PC-3 (cell line): ENCODE measurements around the gene FBXO9. TPM values are rescaled to one million over a fixed set of nuclear protein-coding genes. Genes with fewer than 3 reads are reported as not detected.

Experiments used
- ATAC-seq: fragments of 200-7000 bp; cut with Tn5 transposase; 2 replicates; pipeline ENCODE4 v1.9.1; 2020; ENCODE audit warnings: mild to moderate bottlenecking, moderate library complexity
- BruUV-seq: library from RNA; stranded (reverse); fragments of 400-500 nt; replicated peaks from 2 replicates; lab custom pipeline; 2021; lab: Mats Ljungman, UMichigan
- CTCF ChIA-PET: fragments of 300-600 bp; sonication (Branson Sonifier 250); formaldehyde crosslinking; loops from one replicate; lab custom pipeline; 2022; ENCODE audit warnings: antibody characterized with exemption; lab: Charles Lee
- POLR2A ChIA-PET: fragments of 300-600 bp; sonication (Branson Sonifier 250); formaldehyde crosslinking; loops from one replicate; lab custom pipeline; 2022; ENCODE audit warnings: antibody characterized with exemption; ENCODE audit not compliant: unreplicated experiment; lab: Charles Lee
- DNase-seq: peaks from one replicate; pipeline ENCODE4 v3.0.0-alpha.2; 2015
- H2AFZ ChIP-seq: fragments of 300-600 bp; sonication (generic); 2 replicates; pipeline ENCODE4 v1.6.0; 2016; ENCODE audit warnings: antibody characterized with exemption, low read length
- H3F3A ChIP-seq: fragments of 300-600 bp; sonication (generic); one replicate; pipeline ENCODE4 v1.6.0; 2017; ENCODE audit warnings: antibody characterized with exemption, low read length, control low read depth, mild to moderate bottlenecking; ENCODE audit not compliant: unreplicated experiment
- H3K27ac ChIP-seq: fragments of 300-600 bp; sonication (generic); 2 replicates; pipeline ENCODE4 v1.5.1; 2016; ENCODE audit warnings: mild to moderate bottlenecking, low read length
- H3K27me3 ChIP-seq: fragments of 300-600 bp; sonication (generic); 2 replicates; pipeline ENCODE4 v1.6.1; 2016; ENCODE audit warnings: low read length, mixed read lengths
- H3K36me3 ChIP-seq: fragments of 300-600 bp; sonication (generic); 2 replicates; pipeline ENCODE4 v1.6.1; 2016; ENCODE audit warnings: low read depth, mixed run types, low read length, mixed read lengths
- H3K4me1 ChIP-seq: fragments of 300-600 bp; sonication (generic); 2 replicates; pipeline ENCODE4 v1.5.1; 2016; ENCODE audit warnings: low read length; ENCODE audit not compliant: insufficient read depth
- H3K4me2 ChIP-seq: fragments of 300-600 bp; sonication (generic); 2 replicates; pipeline ENCODE4 v1.6.0; 2016; ENCODE audit warnings: low read length
- H3K4me3 ChIP-seq: fragments of 300-600 bp; sonication (generic); 2 replicates; pipeline ENCODE4 v1.5.1; 2016; ENCODE audit warnings: mild to moderate bottlenecking, low read length, mixed read lengths
- H3K79me2 ChIP-seq: fragments of 300-600 bp; sonication (generic); 2 replicates; pipeline ENCODE4 v1.6.1; 2017; ENCODE audit warnings: low read length, mixed read lengths
- H3K9ac ChIP-seq: fragments of 300-600 bp; sonication (generic); 2 replicates; pipeline ENCODE4 v1.6.0; 2016; ENCODE audit warnings: mild to moderate bottlenecking, low read length
- H3K9me2 ChIP-seq: fragments of 300-600 bp; sonication (generic); replicated peaks from 2 replicates; pipeline ENCODE4 v1.6.1; 2016; ENCODE audit warnings: mixed run types, low read length, mixed read lengths
- H3K9me3 ChIP-seq: fragments of 300-600 bp; sonication (generic); 2 replicates; pipeline ENCODE4 v1.6.1; 2016; ENCODE audit warnings: low read length, mixed read lengths
- H4K20me1 ChIP-seq: fragments of 300-600 bp; sonication (generic); 2 replicates; pipeline ENCODE4 v1.6.1; 2016; ENCODE audit warnings: low read length, mixed read lengths
- EZH2 ChIP-seq: fragments of 300-600 bp; sonication (generic); IDR thresholded peaks from one replicate; pipeline ENCODE4 v1.6.1; 2017; ENCODE audit warnings: antibody characterized with exemption, mild to moderate bottlenecking, low read length; ENCODE audit not compliant: unreplicated experiment
- EZH2phosphoT487 ChIP-seq: fragments of 300-600 bp; sonication (generic); IDR thresholded peaks from 2 replicates; pipeline ENCODE4 v1.6.1; 2018; ENCODE audit warnings: mild to moderate bottlenecking, antibody characterized with exemption, low read length, borderline replicate concordance
- intact Hi-C: fragments of 100-400 bp; cut with micrococcal nuclease; formaldehyde crosslinking; loops from 2 replicates; pipeline ENCODE4 v1.9.0; 2023
- total RNA-seq: library from RNA; depleted of rRNA; stranded (reverse); fragments of >200 nt; gene quantifications from 2 replicates; pipeline ENCODE4 v1.2.3, GENCODE V29; 2014
- TF ChIP-seq, protein P1 (sequence below): fragments of 300-600 bp; sonication (generic); conservative IDR thresholded peaks from 2 replicates; pipeline ENCODE4 v1.5.1; 2017; ENCODE audit warnings: antibody characterized with exemption, low read depth, mild to moderate bottlenecking, low read length

The FBXO9 gene
- total RNA-seq, 1 experiment from 2014 or later = 54.6 TPM

DNA sequence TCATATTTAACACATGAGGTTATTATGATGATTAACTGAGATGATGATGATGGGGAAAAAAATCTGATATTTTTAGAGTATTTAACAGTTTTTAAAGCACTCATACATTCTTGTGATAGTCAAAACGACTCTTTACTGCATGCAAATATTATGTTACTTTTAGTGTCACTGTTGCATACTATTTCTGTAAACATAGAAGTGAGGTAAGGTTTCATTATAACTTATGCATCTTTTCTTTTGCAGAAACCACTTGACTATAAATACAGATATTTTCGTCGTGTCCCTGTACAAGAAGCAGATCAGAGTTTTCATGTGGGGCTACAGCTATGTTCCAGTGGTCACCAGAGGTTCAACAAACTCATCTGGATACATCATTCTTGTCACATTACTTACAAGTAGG is 30.1 kb downstream of the FBXO9 start:
- ChIA-PET POLR2A (no interaction called here), CTCF (interaction anchor here (0.5 kb wide), 1 partner anchor 76 kb away, joined by 4 read pairs; no protein-coding TSS in a partner anchor)
- Histone ChIP-seq H3K9ac (no peak overlapping the region), H2AFZ (no peak overlapping the region), H3K4me1 (peaks cover under 1% of the 10 kb centered on the region; the same call in 1 of the 2 replicates), H3K4me2 (no peak overlapping the region), H3K9me3 (no peaks in the 10 kb centered on the region), H3K79me2 (no peaks in the 10 kb centered on the region), H3K27ac (no peak overlapping the region), H3K36me3 (peaks cover 72% of the 10 kb centered on the region), H3F3A (no peaks in the 10 kb centered on the region), H4K20me1 (no peaks in the 10 kb centered on the region), H3K9me2 (no peaks in the 10 kb centered on the region), H3K4me3 (no peak overlapping the region), H3K27me3 (no peaks in the 10 kb centered on the region)
- no TSS peak for BruUV-seq
- ATAC-seq (no peak), DNase-seq (no peak)
- TF ChIP-seq, protein P1, sequence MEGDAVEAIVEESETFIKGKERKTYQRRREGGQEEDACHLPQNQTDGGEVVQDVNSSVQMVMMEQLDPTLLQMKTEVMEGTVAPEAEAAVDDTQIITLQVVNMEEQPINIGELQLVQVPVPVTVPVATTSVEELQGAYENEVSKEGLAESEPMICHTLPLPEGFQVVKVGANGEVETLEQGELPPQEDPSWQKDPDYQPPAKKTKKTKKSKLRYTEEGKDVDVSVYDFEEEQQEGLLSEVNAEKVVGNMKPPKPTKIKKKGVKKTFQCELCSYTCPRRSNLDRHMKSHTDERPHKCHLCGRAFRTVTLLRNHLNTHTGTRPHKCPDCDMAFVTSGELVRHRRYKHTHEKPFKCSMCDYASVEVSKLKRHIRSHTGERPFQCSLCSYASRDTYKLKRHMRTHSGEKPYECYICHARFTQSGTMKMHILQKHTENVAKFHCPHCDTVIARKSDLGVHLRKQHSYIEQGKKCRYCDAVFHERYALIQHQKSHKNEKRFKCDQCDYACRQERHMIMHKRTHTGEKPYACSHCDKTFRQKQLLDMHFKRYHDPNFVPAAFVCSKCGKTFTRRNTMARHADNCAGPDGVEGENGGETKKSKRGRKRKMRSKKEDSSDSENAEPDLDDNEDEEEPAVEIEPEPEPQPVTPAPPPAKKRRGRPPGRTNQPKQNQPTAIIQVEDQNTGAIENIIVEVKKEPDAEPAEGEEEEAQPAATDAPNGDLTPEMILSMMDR = no peak
- no peak for TF ChIP-seq EZH2phosphoT487
- no peak for TF ChIP-seq EZH2
- intact Hi-C loops = no loop called here

DNA sequence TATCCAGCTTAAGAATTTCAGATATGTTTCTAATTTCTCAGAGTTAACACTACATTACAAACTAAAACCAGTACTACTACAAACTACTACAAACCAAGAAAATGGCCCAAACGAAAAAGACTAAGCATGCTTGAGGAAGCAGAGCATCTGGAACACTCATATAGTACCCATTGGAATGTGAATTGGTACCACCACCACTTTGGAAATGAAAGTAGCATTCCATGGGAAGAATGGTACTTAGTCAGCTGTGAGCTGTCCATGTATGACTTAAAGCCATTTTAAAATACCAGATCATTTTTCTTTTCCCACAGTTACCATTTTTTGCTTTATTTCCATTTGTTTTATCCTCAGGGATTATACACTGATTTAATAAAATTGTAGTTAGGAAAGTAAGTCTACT is 30.5 kb downstream of the FBXO9 start:
- Histone ChIP-seq H3K27me3 (no peaks in the 10 kb centered on the region), H3K79me2 (no peaks in the 10 kb centered on the region), H3K9me2 (no peaks in the 10 kb centered on the region), H3K27ac (no peak overlapping the region), H3K4me1 (no peaks in the 10 kb centered on the region), H2AFZ (no peak overlapping the region), H3K4me3 (no peak overlapping the region), H3K36me3 (peaks cover 69% of the 10 kb centered on the region), H3K9ac (no peak overlapping the region), H3F3A (no peaks in the 10 kb centered on the region), H3K4me2 (no peak overlapping the region), H3K9me3 (no peaks in the 10 kb centered on the region), H4K20me1 (no peaks in the 10 kb centered on the region)
- TF ChIP-seq EZH2 (no peak), EZH2phosphoT487 (no peak)
- TF ChIP-seq, protein P1 = no peak
- no peak for DNase-seq
- ChIA-PET CTCF (no interaction called here), POLR2A (no interaction called here)
- no TSS peak for BruUV-seq
- intact Hi-C loops = no loop called here
- no peak for ATAC-seq

DNA sequence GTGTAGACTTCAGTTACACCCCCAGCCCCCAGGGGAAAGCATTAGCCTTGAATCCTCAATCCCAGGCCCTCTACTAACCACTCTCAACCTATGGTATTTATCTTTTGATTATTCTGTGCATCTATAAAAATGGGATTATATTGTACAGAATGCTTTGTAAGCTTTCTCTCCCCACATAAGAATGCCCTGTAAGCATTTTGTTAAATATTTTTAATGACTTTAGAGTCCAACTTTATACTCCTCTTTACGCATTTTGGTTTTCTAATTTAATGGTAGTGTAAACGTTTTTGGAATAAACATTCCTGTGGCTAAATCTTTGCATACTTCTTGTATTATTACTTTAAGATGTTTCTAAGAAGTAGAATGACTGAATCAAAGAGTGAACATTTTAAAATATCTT is 35.4 kb downstream of the FBXO9 start:
- H3K9me2 ChIP-seq = no peaks in the 10 kb centered on the region
- H3K27ac ChIP-seq = no peak overlapping the region
- no peaks in the 10 kb centered on the region for H3K79me2 ChIP-seq
- no peaks in the 10 kb centered on the region for H3K4me1 ChIP-seq
- no peaks in the 10 kb centered on the region for H3F3A ChIP-seq
- ATAC-seq (no peak), DNase-seq (no peak)
- intact Hi-C loops = loop anchor here (5.0 kb wide), 1 partner anchor 337 kb away; no protein-coding TSS in a partner anchor
- H4K20me1 ChIP-seq = no peaks in the 10 kb centered on the region
- H3K4me3 ChIP-seq = no peak overlapping the region
- TF ChIP-seq EZH2phosphoT487 (no peak), EZH2 (no peak)
- TF ChIP-seq, protein P1 = no peak
- peaks cover 37% of the 10 kb centered on the region for H3K36me3 ChIP-seq
- BruUV-seq = no TSS peak
- no peaks in the 10 kb centered on the region for H3K27me3 ChIP-seq
- no peak overlapping the region for H3K9ac ChIP-seq
- no peaks in the 10 kb centered on the region for H3K9me3 ChIP-seq
- no peak overlapping the region for H2AFZ ChIP-seq
- POLR2A ChIA-PET = no interaction called here
- no peak overlapping the region for H3K4me2 ChIP-seq
- CTCF ChIA-PET = no interaction called here
